SK-MEL-5 (cell line): Measurements from ENCODE around the gene ELF4. TPM values are rescaled to one million over a fixed set of nuclear protein-coding genes. Genes with fewer than 3 reads are reported as not detected.
A peak's percentile ranks its signal among the peaks of the same experiment; 100 is the strongest.

Experiments
- DNase-seq: peaks from one replicate; pipeline ENCODE4 v3.0.0-alpha.2; 2016; ENCODE audit warnings: low read depth, low spot score
- in situ Hi-C: cut with HindIII; loops from 2 replicates; pipeline ENCODE4 v1.10.0; 2016; ENCODE audit warnings: low sequenced_read_pairs, high pct_unique_total_duplicates, low pct_unique_long_range_greater_than_20kb
- polyA plus RNA-seq, 2 experiments: library from polyadenylated mRNA; depleted of rRNA; stranded (reverse); fragments of >200 nt; gene quantifications; 2 replicates each; pipeline ENCODE4 v1.2.3, GENCODE V29; 2015
- total RNA-seq: library from RNA; depleted of rRNA; stranded (reverse); fragments of >200 nt; shearing (Covaris generic); gene quantifications from 2 replicates; pipeline ENCODE4 v1.2.3, GENCODE V29; 2014; rRNA removed

ELF4 gene
- 4.9 and 5.5 TPM in 2 replicates for total RNA-seq
- 9.2 and 14.4 TPM in 2 replicates for polyA plus RNA-seq (2015; cell fraction: cytosol; rRNA removed)
- polyA plus RNA-seq (2015; cell fraction: nucleus; rRNA removed), result 2.9 and 4.2 TPM in 2 replicates

DNA sequence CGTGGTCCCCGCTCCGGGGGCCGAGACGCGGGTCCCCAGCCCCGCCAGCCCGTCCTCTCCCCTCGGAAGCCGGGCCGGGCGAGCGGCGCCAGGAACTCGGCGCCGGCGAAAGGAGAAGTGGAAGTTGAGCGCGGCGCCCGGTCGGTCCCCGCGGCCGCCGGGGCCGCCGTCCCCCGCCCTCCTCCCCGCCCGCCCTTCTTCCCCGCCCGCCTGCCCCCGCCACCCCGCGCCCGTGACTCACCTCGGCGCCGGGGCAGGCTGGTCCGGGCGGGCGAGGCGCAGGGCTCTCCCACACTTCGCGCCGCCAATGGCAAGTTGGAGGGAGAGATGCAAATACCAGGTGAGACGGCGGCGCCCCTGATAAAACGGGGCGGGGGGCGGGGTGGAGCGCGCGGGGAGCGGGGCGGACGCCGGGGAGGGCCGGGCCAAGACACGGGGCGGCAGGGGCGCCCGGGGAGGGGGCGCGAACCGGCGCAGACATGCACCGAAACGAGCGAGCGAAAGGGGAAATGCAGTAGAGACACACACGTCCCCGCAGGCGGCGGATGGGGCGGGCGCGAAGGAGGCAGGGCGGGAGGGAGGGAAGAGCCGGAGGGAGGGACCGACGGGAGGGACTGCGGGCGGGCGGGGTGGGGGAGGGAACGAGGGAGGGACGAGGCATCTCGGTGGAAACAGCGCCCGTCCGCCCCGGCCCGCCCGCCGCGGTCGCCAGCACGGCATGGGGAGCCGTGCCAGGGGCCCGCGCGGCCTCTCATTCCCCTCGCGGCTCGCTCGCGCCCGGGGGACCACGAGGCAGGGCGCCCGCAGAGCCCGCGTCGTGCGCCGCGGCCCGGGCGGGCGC, at the start of gene ELF4:
Gene ELF4 (minus strand): TSS at position 119 of the 841 bp plus-strand sequence. CDS start 29,167 bp downstream, outside the sequence.
- in situ Hi-C loops, result no loop called here
- DNase-seq, result peak; percentile 30

GRCh38 chrX:130159776-130160175, 49.5 kb upstream of the ELF4 start:
- in situ Hi-C loops, result no loop called here
- DNase-seq, result no peak

DNA sequence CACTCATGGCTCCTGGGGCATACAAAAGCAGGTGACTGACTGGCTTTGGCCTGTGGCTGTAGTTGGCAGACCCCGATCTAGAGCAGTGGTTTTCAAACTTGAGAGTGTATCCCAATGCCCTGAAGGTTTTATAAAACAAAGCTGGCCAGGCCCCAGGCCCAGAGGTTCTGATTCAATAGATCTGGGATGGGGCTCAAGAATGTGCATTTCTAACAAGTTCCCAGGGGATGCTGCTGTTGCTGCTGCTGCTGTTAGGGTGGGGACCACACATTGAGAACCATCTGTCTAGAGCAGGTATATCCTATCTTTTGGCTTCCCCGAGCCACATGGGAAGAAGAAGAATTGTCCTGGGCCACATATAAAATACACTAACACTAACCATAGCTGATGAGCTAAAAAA, 48.0 kb upstream of the ELF4 start:
- DNase-seq, result no peak
- in situ Hi-C loops, result no loop called here

- DNase-seq, result no peak
Observed at GRCh38 chrX:130155564-130155963, 45.3 kb upstream of the ELF4 start.

GRCh38 chrX:130147631-130148030, 37.3 kb upstream of the ELF4 start:
- in situ Hi-C loops, result no loop called here
- no peak for DNase-seq

More at GRCh38 chrX:130155564-130155963, 45.3 kb upstream of the ELF4 start:
- in situ Hi-C loops, result no loop called here

GRCh38 chrX:130145123-130145522, 34.8 kb upstream of the ELF4 start:
- DNase-seq, result no peak
- in situ Hi-C loops, result no loop called here

- in situ Hi-C loops, result no loop called here
- DNase-seq, result no peak
Observed at GRCh38 chrX:130144509-130144908, 34.2 kb upstream of the ELF4 start.

DNA sequence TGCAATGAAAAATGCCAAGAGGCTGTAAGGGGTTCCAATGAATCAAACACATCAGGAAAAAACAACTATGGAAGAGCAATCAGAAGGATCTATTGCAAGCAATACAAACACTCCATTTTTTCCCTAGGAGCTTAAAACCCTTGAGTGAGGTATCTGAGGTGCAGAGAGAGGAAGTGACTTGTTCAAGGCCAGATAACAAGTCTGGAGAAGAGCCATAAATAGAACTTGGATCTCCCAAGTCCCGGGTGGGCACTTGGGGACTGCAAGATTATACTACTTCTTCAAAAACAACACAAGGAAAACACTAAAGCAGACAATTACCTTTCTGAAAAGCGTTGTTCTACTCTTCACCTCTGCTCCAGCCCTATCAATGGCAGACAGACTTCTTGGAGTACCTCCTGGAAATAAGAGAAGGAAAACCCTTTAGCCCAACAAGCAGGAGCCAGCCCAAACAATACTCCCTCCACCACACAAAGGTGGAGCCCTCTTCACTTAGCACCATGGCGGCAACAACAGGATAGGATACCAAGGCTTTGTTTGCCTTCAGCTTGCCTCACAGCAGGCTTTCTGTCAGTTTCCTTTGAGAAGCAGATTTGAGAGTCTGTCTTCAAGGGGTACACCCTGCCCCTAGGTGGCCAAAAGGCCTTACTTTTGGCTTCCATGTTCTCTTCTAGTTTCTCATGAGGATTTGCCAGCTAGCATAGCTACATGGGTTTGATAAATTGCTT, 29.3 kb upstream of the ELF4 start:
- in situ Hi-C loops, result no loop called here
- DNase-seq, result no peak

GRCh38 chrX:130136961-130137360, 26.7 kb upstream of the ELF4 start:
- DNase-seq, result no peak
- in situ Hi-C loops, result no loop called here

DNA sequence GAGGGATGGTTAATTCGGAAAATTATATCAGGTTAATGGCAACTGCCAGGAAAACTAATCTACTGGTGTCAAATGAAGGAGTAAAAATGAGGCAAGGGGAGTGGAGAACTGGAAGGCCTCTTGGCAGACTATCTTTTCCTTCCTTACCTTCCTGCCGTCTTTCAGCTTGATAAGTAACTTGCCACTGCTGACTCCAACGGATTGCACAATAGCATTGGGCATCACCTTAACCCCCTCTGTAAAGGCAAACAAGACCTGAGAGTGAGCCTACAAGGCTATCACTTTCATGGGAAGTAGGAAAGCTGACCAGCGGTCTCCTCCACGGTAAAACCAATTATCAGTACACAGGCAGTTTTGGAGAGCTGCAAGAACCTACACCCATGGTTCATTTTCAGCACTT, 26.2 kb upstream of the ELF4 start:
- in situ Hi-C loops, result no loop called here

DNA sequence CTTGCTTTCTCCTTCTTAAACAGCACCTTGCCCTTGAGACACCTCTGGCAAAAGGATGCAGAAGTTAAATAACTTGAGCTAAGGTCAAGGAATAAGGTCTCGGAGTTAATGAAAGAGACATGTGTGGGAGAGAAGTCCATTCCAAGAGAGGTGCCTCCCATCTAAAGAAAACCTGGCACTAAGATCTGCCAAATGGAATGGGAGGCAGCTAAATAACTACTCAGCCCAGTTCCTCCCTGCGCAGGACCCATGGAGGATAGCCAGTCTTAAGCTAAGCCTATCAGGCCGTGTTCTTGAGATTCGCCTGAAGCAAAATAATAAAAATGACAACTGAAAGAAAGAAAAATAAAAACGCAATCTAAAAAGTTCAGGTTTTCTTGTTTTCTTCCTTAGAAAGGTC, 20.7 kb upstream of the ELF4 start:
- in situ Hi-C loops, result no loop called here
- no peak for DNase-seq

More for the DNA sequence above, 26.2 kb upstream of the ELF4 start:
- DNase-seq, result no peak

- no peak for DNase-seq
- in situ Hi-C loops, result no loop called here
Observed at GRCh38 chrX:130125091-130125874, 15.0 kb upstream of the ELF4 start.

GRCh38 chrX:130124577-130124976, 14.3 kb upstream of the ELF4 start:
- in situ Hi-C loops, result no loop called here
- DNase-seq, result no peak

GRCh38 chrX:130121505-130121800, 11.2 kb upstream of the ELF4 start:
- no peak for DNase-seq
- in situ Hi-C loops, result no loop called here

DNA sequence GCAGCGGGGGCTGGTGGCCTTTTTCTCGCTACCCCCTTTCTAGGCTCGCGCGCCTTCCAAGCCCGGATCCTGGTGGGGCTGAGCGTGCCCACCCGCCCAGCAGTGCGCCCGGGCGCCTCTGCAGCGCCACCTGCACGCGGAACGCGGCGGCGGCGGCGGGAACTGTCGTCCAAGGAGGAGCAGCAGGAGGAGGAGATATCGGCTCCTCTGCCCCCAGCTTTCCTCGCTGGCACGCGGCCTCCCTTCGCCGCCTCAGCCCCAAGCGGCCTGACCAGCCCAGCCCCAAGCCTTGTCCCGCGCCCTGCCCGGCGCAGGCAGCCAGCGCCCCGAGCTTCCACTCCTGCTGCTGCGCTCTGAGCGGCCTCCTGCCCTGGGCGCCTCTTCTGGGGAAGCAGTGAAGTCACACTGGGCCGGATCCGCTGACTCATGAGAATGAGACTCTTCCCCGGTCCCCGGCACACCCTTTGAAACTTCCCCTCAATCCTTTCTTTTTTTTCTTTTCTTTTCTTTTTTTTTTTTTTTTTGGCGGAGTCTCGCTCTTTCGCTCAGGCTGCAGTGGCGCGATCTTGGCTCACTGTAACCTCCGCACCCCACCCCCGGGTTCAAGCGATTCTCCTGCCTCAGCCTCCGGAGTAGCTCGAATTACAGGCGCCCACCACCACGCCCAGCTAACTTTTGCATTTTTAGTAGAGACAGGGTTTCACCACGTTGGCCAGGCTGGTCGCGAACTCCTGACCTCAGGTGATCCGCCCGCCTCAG, 10.6 kb upstream of the ELF4 start:
- peak; percentile 53 for DNase-seq
- in situ Hi-C loops, result no loop called here

DNA sequence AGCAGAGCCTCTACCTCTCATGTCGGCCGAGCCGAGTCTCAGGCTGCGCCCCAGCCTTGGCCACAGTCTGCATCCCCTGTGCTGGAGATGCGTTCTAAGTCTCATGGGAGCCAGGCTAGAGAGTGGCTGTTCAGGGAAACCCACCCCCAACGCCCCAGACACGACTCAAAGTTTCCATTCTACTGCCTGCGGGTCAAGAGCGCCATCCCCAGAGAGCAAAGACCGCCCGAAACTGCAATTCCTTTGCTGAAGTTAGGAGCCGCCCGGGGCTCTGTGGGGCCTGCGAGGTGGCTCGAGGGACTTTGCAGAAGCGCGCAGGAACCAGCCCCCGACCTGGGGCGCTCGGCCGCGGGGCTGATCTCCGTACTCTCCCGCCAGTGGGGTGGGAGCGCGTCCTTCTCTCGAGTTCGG, 10.0 kb upstream of the ELF4 start:
- no peak for DNase-seq
- in situ Hi-C loops, result no loop called here

GRCh38 chrX:130119312-130119898, 9.1 kb upstream of the ELF4 start:
- in situ Hi-C loops, result no loop called here
- no peak for DNase-seq
